ENCODE measurements around the gene RREB1.

RREB1 gene

GRCh38 chr6:7143476-7143974 is 35.8 kb downstream of the RREB1 start:
- Histone ChIP-seq H3K4me1 (ENCODE audit: control insufficient read depth, insufficient read depth, low read length) (peaks cover 23% of the 10 kb centered on the region), H3K36me3 (ENCODE audit: control insufficient read depth, insufficient read depth, low read length) (no peaks in the 10 kb centered on the region), H3K27me3 (ENCODE audit: control insufficient read depth, insufficient read depth, low read length, poor library complexity, severe bottlenecking) (no peaks in the 10 kb centered on the region), H3K27ac (ENCODE audit: insufficient read depth, low read depth, low read length, poor library complexity, severe bottlenecking) (no peak overlapping the region), H3K9me3 (ENCODE audit: control insufficient read depth, low read length) (no peaks in the 10 kb centered on the region), H3K4me3 (ENCODE audit: insufficient read depth, low read depth, low read length) (no peak overlapping the region)
- WGBS, 2 experiments, result 65 to 71% methylated on average over 7 of the region's 7 CpGs

- no peaks in the 10 kb centered on the region for H3K27me3 ChIP-seq (ENCODE audit: control insufficient read depth, insufficient read depth, low read length, poor library complexity, severe bottlenecking)
- no peak overlapping the region for H3K4me3 ChIP-seq (ENCODE audit: insufficient read depth, low read depth, low read length)
- 80 to 82% methylated on average over 5 to 6 of the region's 7 CpGs for WGBS, 2 experiments
- H3K36me3 ChIP-seq (ENCODE audit: control insufficient read depth, insufficient read depth, low read length), result no peaks in the 10 kb centered on the region
- no peaks in the 10 kb centered on the region for H3K9me3 ChIP-seq (ENCODE audit: control insufficient read depth, low read length)
- H3K4me1 ChIP-seq (ENCODE audit: control insufficient read depth, insufficient read depth, low read length), result peaks cover 23% of the 10 kb centered on the region
- no peak overlapping the region for H3K27ac ChIP-seq (ENCODE audit: insufficient read depth, low read depth, low read length, poor library complexity, severe bottlenecking)
Observed at GRCh38 chr6:7144872-7145584, 37.3 kb downstream of the RREB1 start.

- WGBS, 2 experiments, result 87 to 90% methylated on average over 3 of the region's 3 CpGs
- Histone ChIP-seq H3K36me3 (ENCODE audit: control insufficient read depth, insufficient read depth, low read length) (no peaks in the 10 kb centered on the region), H3K4me1 (ENCODE audit: control insufficient read depth, insufficient read depth, low read length) (peaks cover 25% of the 10 kb centered on the region)
Observed at GRCh38 chr6:7145585-7145884, 37.8 kb downstream of the RREB1 start.

GRCh38 chr6:7145885-7146828 is 38.4 kb downstream of the RREB1 start:
- WGBS, 2 experiments, result 68 to 70% methylated on average over 19 of the region's 19 CpGs
- H3K27me3 ChIP-seq (ENCODE audit: control insufficient read depth, insufficient read depth, low read length, poor library complexity, severe bottlenecking), result no peaks in the 10 kb centered on the region
- no peaks in the 10 kb centered on the region for H3K9me3 ChIP-seq (ENCODE audit: control insufficient read depth, low read length)
- no peak overlapping the region for H3K27ac ChIP-seq (ENCODE audit: insufficient read depth, low read depth, low read length, poor library complexity, severe bottlenecking)
- peaks cover 31% of the 10 kb centered on the region for H3K4me1 ChIP-seq (ENCODE audit: control insufficient read depth, insufficient read depth, low read length)
- H3K36me3 ChIP-seq (ENCODE audit: control insufficient read depth, insufficient read depth, low read length), result no peaks in the 10 kb centered on the region
- no peak overlapping the region for H3K4me3 ChIP-seq (ENCODE audit: insufficient read depth, low read depth, low read length)

More at GRCh38 chr6:7145585-7145884, 37.8 kb downstream of the RREB1 start:
- no peaks in the 10 kb centered on the region for H3K27me3 ChIP-seq (ENCODE audit: control insufficient read depth, insufficient read depth, low read length, poor library complexity, severe bottlenecking)
- no peaks in the 10 kb centered on the region for H3K9me3 ChIP-seq (ENCODE audit: control insufficient read depth, low read length)
- no peak overlapping the region for H3K4me3 ChIP-seq (ENCODE audit: insufficient read depth, low read depth, low read length)
- H3K27ac ChIP-seq (ENCODE audit: insufficient read depth, low read depth, low read length, poor library complexity, severe bottlenecking), result no peak overlapping the region

- no peaks in the 10 kb centered on the region for H3K9me3 ChIP-seq (ENCODE audit: control insufficient read depth, low read length)
- 65% methylated on average over 4 to 7 of the region's 7 CpGs for WGBS, 2 experiments
- H3K36me3 ChIP-seq (ENCODE audit: control insufficient read depth, insufficient read depth, low read length), result no peaks in the 10 kb centered on the region
- peaks cover 34% of the 10 kb centered on the region for H3K4me1 ChIP-seq (ENCODE audit: control insufficient read depth, insufficient read depth, low read length)
- no peak overlapping the region for H3K4me3 ChIP-seq (ENCODE audit: insufficient read depth, low read depth, low read length)
- H3K27me3 ChIP-seq (ENCODE audit: control insufficient read depth, insufficient read depth, low read length, poor library complexity, severe bottlenecking), result no peaks in the 10 kb centered on the region
- H3K27ac ChIP-seq (ENCODE audit: insufficient read depth, low read depth, low read length, poor library complexity, severe bottlenecking), result no peak overlapping the region
Observed at GRCh38 chr6:7147051-7147671, 39.4 kb downstream of the RREB1 start.

- WGBS, 2 experiments, result 84 to 88% methylated on average over 3 to 5 of the region's 5 CpGs
- no peak overlapping the region for H3K4me3 ChIP-seq (ENCODE audit: insufficient read depth, low read depth, low read length)
- no peak overlapping the region for H3K27ac ChIP-seq (ENCODE audit: insufficient read depth, low read depth, low read length, poor library complexity, severe bottlenecking)
- H3K4me1 ChIP-seq (ENCODE audit: control insufficient read depth, insufficient read depth, low read length), result peaks cover 34% of the 10 kb centered on the region
- no peaks in the 10 kb centered on the region for H3K27me3 ChIP-seq (ENCODE audit: control insufficient read depth, insufficient read depth, low read length, poor library complexity, severe bottlenecking)
- no peaks in the 10 kb centered on the region for H3K36me3 ChIP-seq (ENCODE audit: control insufficient read depth, insufficient read depth, low read length)
- H3K9me3 ChIP-seq (ENCODE audit: control insufficient read depth, low read length), result no peaks in the 10 kb centered on the region
Observed at GRCh38 chr6:7148100-7148822, 40.5 kb downstream of the RREB1 start.

- Histone ChIP-seq H3K4me1 (ENCODE audit: control insufficient read depth, insufficient read depth, low read length) (peaks cover 29% of the 10 kb centered on the region), H3K27ac (ENCODE audit: insufficient read depth, low read depth, low read length, poor library complexity, severe bottlenecking) (no peak overlapping the region), H3K36me3 (ENCODE audit: control insufficient read depth, insufficient read depth, low read length) (no peaks in the 10 kb centered on the region), H3K27me3 (ENCODE audit: control insufficient read depth, insufficient read depth, low read length, poor library complexity, severe bottlenecking) (no peaks in the 10 kb centered on the region), H3K4me3 (ENCODE audit: insufficient read depth, low read depth, low read length) (no peak overlapping the region), H3K9me3 (ENCODE audit: control insufficient read depth, low read length) (no peaks in the 10 kb centered on the region)
- WGBS, 2 experiments, result 53 to 57% methylated on average over 14 of the region's 14 CpGs
Observed at GRCh38 chr6:7150381-7151064, 42.8 kb downstream of the RREB1 start.

GRCh38 chr6:7151381-7151780 is 43.6 kb downstream of the RREB1 start:
- Histone ChIP-seq H3K36me3 (ENCODE audit: control insufficient read depth, insufficient read depth, low read length) (no peaks in the 10 kb centered on the region), H3K4me1 (ENCODE audit: control insufficient read depth, insufficient read depth, low read length) (peaks cover 29% of the 10 kb centered on the region), H3K4me3 (ENCODE audit: insufficient read depth, low read depth, low read length) (no peak overlapping the region), H3K9me3 (ENCODE audit: control insufficient read depth, low read length) (no peaks in the 10 kb centered on the region), H3K27me3 (ENCODE audit: control insufficient read depth, insufficient read depth, low read length, poor library complexity, severe bottlenecking) (no peaks in the 10 kb centered on the region), H3K27ac (ENCODE audit: insufficient read depth, low read depth, low read length, poor library complexity, severe bottlenecking) (no peak overlapping the region)
- WGBS, 2 experiments, result 88 to 91% methylated on average over 2 of the region's 2 CpGs

- H3K36me3 ChIP-seq (ENCODE audit: control insufficient read depth, insufficient read depth, low read length), result no peaks in the 10 kb centered on the region
- H3K4me1 ChIP-seq (ENCODE audit: control insufficient read depth, insufficient read depth, low read length), result peaks cover 21% of the 10 kb centered on the region
- H3K4me3 ChIP-seq (ENCODE audit: insufficient read depth, low read depth, low read length), result no peak overlapping the region
- no peaks in the 10 kb centered on the region for H3K9me3 ChIP-seq (ENCODE audit: control insufficient read depth, low read length)
- no peaks in the 10 kb centered on the region for H3K27me3 ChIP-seq (ENCODE audit: control insufficient read depth, insufficient read depth, low read length, poor library complexity, severe bottlenecking)
- no peak overlapping the region for H3K27ac ChIP-seq (ENCODE audit: insufficient read depth, low read depth, low read length, poor library complexity, severe bottlenecking)
Observed at GRCh38 chr6:7152462-7152861, 44.7 kb downstream of the RREB1 start.

Data from ectodermal cell (in vitro differentiated cells).